CD14-positive monocyte (primary cell): ENCODE measurements around the gene TFEC. TPM values are rescaled to one million over a fixed set of nuclear protein-coding genes. Genes with fewer than 3 reads are reported as not detected.

Source experiments
- DNase-seq, 3 donors: peaks; one replicate each; pipeline ENCODE4 v3.0.0-alpha.2; 2011 to 2022
- H2AFZ ChIP-seq: 2 replicates; pipeline ENCODE4 v1.6.0; 2012; ENCODE audit warnings: mild to moderate bottlenecking, low read depth, low read length, inconsistent platforms; ENCODE audit not compliant: insufficient read depth, poor library complexity, severe bottlenecking
- H3K27ac ChIP-seq, 2 donors: 1 replicate in 1 of 2; 2 replicates in 1 of 2; pipeline ENCODE4 v1.5.1; 2012 to 2013; ENCODE audit warnings: low read length in 2 of 2, control low read depth in 1 of 2, inconsistent platforms in 1 of 2, low read depth in 1 of 2, mild to moderate bottlenecking in 1 of 2
- H3K27me3 ChIP-seq, 2 donors: one replicate each; pipeline versions ENCODE4 v1.6.0 to v1.6.1; 2011 to 2013; ENCODE audit warnings: low read length in 2 of 2; ENCODE audit not compliant: control insufficient read depth in 2 of 2, insufficient read depth in 2 of 2
- H3K36me3 ChIP-seq, 2 donors: replicated peaks in 1 of 2; 1 replicate in 1 of 2; 2 replicates in 1 of 2; pipeline versions ENCODE4 v1.5.1 to v1.6.1; 2012 to 2013; ENCODE audit warnings: low read length in 2 of 2, control low read depth in 1 of 2, inconsistent platforms in 1 of 2, mild to moderate bottlenecking in 1 of 2; ENCODE audit not compliant: insufficient read depth in 2 of 2, control insufficient read depth in 1 of 2
- H3K4me1 ChIP-seq, 2 donors: 1 replicate in 1 of 2; 2 replicates in 1 of 2; pipeline versions ENCODE4 v1.5.1 to v1.6.1; 2012 to 2013; ENCODE audit warnings: low read length in 2 of 2, control low read depth in 1 of 2, inconsistent platforms in 1 of 2, mild to moderate bottlenecking in 1 of 2, moderate library complexity in 1 of 2; ENCODE audit not compliant: insufficient read depth in 2 of 2, control insufficient read depth in 1 of 2
- H3K4me2 ChIP-seq: replicated peaks from 2 replicates; pipeline ENCODE3; 2012; ENCODE audit warnings: low read length, moderate library complexity, mild to moderate bottlenecking; ENCODE audit not compliant: poor library complexity, severe bottlenecking; ENCODE audit errors: extremely low read depth
- H3K4me3 ChIP-seq, 3 experiments: fragments of 200-600 bp in 1 of 3; sonication (generic) in 1 of 3; replicated peaks in 1 of 3; 1 replicate in 2 of 3; 2 replicates in 1 of 3; pipeline ENCODE4 v1.5.1; 2011 to 2013; ENCODE audit warnings: low read length in 3 of 3, mild to moderate bottlenecking in 3 of 3, control low read depth in 2 of 3, low read depth in 2 of 3, inconsistent platforms in 1 of 3, moderate library complexity in 1 of 3
- H3K79me2 ChIP-seq: 2 replicates; pipeline ENCODE4 v1.6.0; 2012; ENCODE audit warnings: mild to moderate bottlenecking, control low read depth, inconsistent platforms, low read length, moderate library complexity; ENCODE audit not compliant: insufficient read depth
- H3K9ac ChIP-seq: 2 replicates; pipeline ENCODE4 v1.6.0; 2017; ENCODE audit warnings: low read length, mild to moderate bottlenecking; ENCODE audit not compliant: insufficient read depth, poor library complexity, severe bottlenecking
- H3K9me3 ChIP-seq, 2 donors: replicated peaks in 1 of 2; 1 replicate in 1 of 2; 2 replicates in 1 of 2; pipeline versions ENCODE4 v1.5.1 to v1.6.1; 2012 to 2013; ENCODE audit warnings: low read length in 2 of 2, control low read depth in 1 of 2; ENCODE audit not compliant: control insufficient read depth in 1 of 2, insufficient read depth in 1 of 2
- H4K20me1 ChIP-seq: 2 replicates; pipeline ENCODE4 v1.6.0; 2012; ENCODE audit warnings: mild to moderate bottlenecking, low read length, control low read depth, moderate library complexity; ENCODE audit not compliant: insufficient read depth
- H3K27ac Mint-ChIP-seq, 7 donors: one replicate each; pipeline ENCODE4 v1.8.0; 2020; ENCODE audit warnings: mild to moderate bottlenecking in 7 of 7, mixed read lengths in 7 of 7, moderate library complexity in 6 of 7, inconsistent platforms in 2 of 7
- H3K27me3 Mint-ChIP-seq, 3 donors: one replicate each; pipeline ENCODE4 v1.8.0; 2021 to 2022; ENCODE audit warnings: low read depth in 3 of 3, mild to moderate bottlenecking in 3 of 3, mixed read lengths in 3 of 3, moderate library complexity in 3 of 3, inconsistent platforms in 1 of 3
- H3K36me3 Mint-ChIP-seq, 2 donors: one replicate each; pipeline ENCODE4 v1.8.0; 2020; ENCODE audit warnings: mixed read lengths in 2 of 2, inconsistent platforms in 1 of 2, mild to moderate bottlenecking in 1 of 2
- H3K4me1 Mint-ChIP-seq: one replicate; pipeline ENCODE4 v1.8.0; 2020; ENCODE audit warnings: mild to moderate bottlenecking, mixed read lengths
- H3K4me3 Mint-ChIP-seq, 2 donors: one replicate each; pipeline ENCODE4 v1.8.0; 2020; ENCODE audit warnings: mild to moderate bottlenecking in 2 of 2, mixed read lengths in 2 of 2, moderate library complexity in 1 of 2
- H3K9me3 Mint-ChIP-seq, 7 donors: one replicate each; pipeline ENCODE4 v1.8.0; 2020 to 2022; ENCODE audit warnings: mixed read lengths in 7 of 7, mild to moderate bottlenecking in 6 of 7, moderate library complexity in 6 of 7, inconsistent platforms in 2 of 7
- CTCF ChIP-seq: fragments of 200-600 bp; IDR thresholded peaks from one replicate; pipeline ENCODE4 v1.8.0; 2022; ENCODE audit warnings: antibody characterized with exemption, mild to moderate bottlenecking
- WGBS: methylation state at CpG from one replicate; pipeline ENCODE4 v1.1.5; 2013; ENCODE audit warnings: missing lambda C conversion rate; ENCODE audit not compliant: insufficient coverage; 5-methylcytosine and 5-hydroxymethylcytosine counted together
- intact Hi-C, 2 donors: fragments of 100-400 bp; cut with micrococcal nuclease; formaldehyde crosslinking; loops; one replicate each; pipeline versions ENCODE4 v1.15.0 to v1.15.1; 2023
- polyA plus RNA-seq, 3 donors: library from polyadenylated mRNA; depleted of rRNA in 1 of 3; unstranded in 2 of 3; stranded (reverse) in 1 of 3; fragments of 300-500 nt in 2 of 3; fragments of >200 nt in 1 of 3; fragmentation: Illumina TruSeq in 2 of 3; gene quantifications; 1 replicate in 2 of 3; 2 replicates in 1 of 3; pipeline ENCODE4 v1.2.3, GENCODE V29; 2012 to 2021

Gene TFEC
- polyA plus RNA-seq, 3 donors = 13.3 to 55.9 (median 17.4) TPM

DNA sequence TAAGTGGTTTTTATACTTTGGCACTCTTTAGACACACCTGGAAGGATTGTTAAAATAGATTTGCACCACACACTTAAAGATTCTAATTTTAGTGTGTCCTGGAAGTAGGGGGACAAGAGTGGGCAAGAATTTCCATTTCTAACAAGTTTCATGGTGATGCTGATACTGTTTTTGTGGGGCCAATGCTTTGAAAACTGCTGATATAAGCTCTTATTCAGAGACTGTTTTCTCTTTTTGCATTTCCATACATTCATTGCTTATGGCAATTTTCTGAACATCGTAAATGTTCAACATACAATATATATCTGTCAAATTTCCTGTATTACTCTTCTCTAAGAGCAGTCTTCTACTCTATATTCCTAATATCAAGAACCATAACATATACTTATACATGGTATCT lies 79.0 kb downstream of the TFEC start:
- Mint-ChIP-seq H3K36me3 (peaks cover 49% of the 10 kb centered on the region in 2 donors), H3K27me3 (no peaks in the 10 kb centered on the region), H3K4me3 (no peak overlapping the region), H3K27ac (no peak overlapping the region), H3K9me3 (peaks cover 0 to 3% (median 0%) of the 10 kb centered on the region in 7 donors), H3K4me1 (no peaks in the 10 kb centered on the region)
- TF ChIP-seq CTCF = no peak
- Histone ChIP-seq H3K79me2 (peaks cover 30% of the 10 kb centered on the region), H3K4me3 (no peak overlapping the region), H3K36me3 (peaks cover 52 to 67% of the 10 kb centered on the region in 2 donors), H3K9ac (no peak overlapping the region), H2AFZ (no peak overlapping the region), H4K20me1 (peaks cover 10% of the 10 kb centered on the region), H3K9me3 (no peaks in the 10 kb centered on the region), H3K27me3 (no peaks in the 10 kb centered on the region), H3K4me1 (no peaks in the 10 kb centered on the region), H3K4me2 (no peak overlapping the region), H3K27ac (no peak overlapping the region)
- intact Hi-C loops = no loop called here
- no CpG with 5 or more reads among the region's 1 CpG for WGBS
- DNase-seq = no peak

GRCh38 chr7:115941703-115942268 lies 88.8 kb downstream of the TFEC start:
- Histone ChIP-seq H3K79me2 (no peaks in the 10 kb centered on the region), H3K9me3 (no peaks in the 10 kb centered on the region), H3K4me2 (no peak overlapping the region), H3K36me3 (peaks cover 63 to 82% of the 10 kb centered on the region in 2 donors), H3K4me1 (peaks cover 0 to 4% of the 10 kb centered on the region in 2 donors), H3K4me3 (no peak overlapping the region), H2AFZ (no peak overlapping the region), H4K20me1 (no peaks in the 10 kb centered on the region), H3K9ac (no peak overlapping the region), H3K27ac (no peak overlapping the region), H3K27me3 (no peaks in the 10 kb centered on the region)
- intact Hi-C loops = no loop called here
- H3K27ac Mint-ChIP-seq = no peak overlapping the region
- peaks cover 48 to 62% of the 10 kb centered on the region in 2 donors for H3K36me3 Mint-ChIP-seq
- H3K9me3 Mint-ChIP-seq = no peaks in the 10 kb centered on the region
- no peak for TF ChIP-seq CTCF
- H3K4me3 Mint-ChIP-seq = no peak overlapping the region
- DNase-seq = no peak
- H3K4me1 Mint-ChIP-seq = peaks cover 4% of the 10 kb centered on the region
- H3K27me3 Mint-ChIP-seq = no peaks in the 10 kb centered on the region
- 100% methylated on average over 2 of the region's 5 CpGs for WGBS
